ENCODE results near the gene RASAL1. TPM values are rescaled to one million over a fixed set of nuclear protein-coding genes. Genes with fewer than 3 reads are reported as not detected.

Gene RASAL1
- total RNA-seq, 1 experiment from 2014 or later, result not detected

GRCh38 chr12:113119980-113120669 is 15.4 kb downstream of the RASAL1 start:
- DNase-seq (ENCODE audit: low read depth), result no peak

- no peak for DNase-seq (ENCODE audit: low read depth)
Observed at GRCh38 chr12:113118142-113118541, 17.4 kb downstream of the RASAL1 start.

DNA sequence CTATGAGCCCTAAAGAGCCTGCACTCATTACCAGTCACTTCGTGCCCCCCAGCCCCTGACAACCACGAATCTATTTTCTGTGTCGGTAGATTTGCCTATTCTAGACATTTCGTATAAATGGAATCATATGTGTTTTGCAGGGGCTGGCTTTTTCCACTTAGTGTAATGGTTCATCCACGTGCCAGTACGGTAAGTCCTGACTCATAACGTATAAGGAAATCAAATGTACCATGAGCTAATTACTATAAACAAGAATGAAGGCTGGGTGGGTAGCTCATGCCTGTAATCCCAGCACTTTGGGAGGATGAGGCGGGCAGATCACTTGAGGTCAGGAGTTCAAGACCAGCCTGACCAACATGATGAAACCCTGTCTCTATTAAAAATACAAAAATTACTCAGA is 17.9 kb downstream of the RASAL1 start:
- DNase-seq (ENCODE audit: low read depth), result peak; percentile 39

DNA sequence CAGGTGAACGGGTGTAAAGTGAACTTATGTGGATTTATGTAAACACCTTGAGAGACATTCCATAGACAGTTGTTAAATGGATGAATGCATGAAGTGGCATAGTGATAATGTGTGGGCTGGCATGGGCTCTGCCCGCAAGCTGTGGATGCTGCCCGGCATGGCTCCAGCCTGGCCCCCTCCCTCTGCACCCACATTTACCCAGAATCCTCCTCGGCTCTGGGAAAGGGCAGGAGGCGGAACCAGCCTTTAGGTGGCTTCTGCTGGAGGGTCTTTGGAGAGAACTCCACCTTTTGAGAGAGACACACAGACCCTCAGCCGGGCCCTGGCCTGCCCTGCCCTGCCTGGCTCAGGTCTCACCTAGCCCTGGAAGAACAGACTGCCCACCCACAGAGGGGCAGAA is 18.7 kb downstream of the RASAL1 start:
- no peak for DNase-seq (ENCODE audit: low read depth)

- DNase-seq (ENCODE audit: low read depth), result no peak
Observed at GRCh38 chr12:113115455-113116126, 20.0 kb downstream of the RASAL1 start.

DNA sequence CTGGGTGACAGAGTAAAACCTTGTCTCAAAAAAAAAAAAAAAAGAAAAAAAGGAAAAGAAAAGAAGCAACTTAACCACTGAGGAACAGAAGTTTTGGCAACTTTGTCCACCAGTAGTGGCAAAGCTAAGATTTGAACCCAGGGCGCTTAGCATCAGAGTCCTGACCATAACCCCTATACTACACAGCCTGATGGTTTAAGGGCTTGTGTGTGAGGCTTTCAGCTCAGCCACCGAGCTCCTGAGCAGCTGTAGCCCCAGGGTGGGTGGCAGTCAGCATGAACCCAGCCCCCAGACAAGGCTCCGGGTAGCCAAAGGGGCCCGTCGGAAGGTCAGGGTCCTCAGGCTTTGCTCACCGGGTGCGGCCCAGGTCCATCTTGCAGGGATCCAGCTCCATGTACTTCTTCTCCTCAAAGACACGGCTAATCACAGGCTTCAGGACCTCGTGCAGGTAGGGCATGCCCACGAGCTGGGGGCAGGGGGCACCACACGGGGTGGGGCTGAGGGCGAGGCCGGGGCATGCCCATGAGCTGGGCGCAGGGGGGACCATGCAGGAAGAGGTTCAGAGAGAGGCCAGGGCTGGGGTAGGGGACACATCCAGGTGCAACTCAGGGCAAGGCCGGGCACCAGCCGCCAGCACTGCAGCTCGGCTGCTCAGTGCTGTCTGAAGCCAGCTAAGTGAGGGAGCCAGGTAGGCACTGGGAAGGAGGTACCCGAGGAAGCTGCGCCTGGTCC is 20.9 kb downstream of the RASAL1 start:
- peak; percentile 24 for DNase-seq (ENCODE audit: low read depth)

GRCh38 chr12:113113397-113113796 is 22.2 kb downstream of the RASAL1 start:
- no peak for DNase-seq (ENCODE audit: low read depth)

DNA sequence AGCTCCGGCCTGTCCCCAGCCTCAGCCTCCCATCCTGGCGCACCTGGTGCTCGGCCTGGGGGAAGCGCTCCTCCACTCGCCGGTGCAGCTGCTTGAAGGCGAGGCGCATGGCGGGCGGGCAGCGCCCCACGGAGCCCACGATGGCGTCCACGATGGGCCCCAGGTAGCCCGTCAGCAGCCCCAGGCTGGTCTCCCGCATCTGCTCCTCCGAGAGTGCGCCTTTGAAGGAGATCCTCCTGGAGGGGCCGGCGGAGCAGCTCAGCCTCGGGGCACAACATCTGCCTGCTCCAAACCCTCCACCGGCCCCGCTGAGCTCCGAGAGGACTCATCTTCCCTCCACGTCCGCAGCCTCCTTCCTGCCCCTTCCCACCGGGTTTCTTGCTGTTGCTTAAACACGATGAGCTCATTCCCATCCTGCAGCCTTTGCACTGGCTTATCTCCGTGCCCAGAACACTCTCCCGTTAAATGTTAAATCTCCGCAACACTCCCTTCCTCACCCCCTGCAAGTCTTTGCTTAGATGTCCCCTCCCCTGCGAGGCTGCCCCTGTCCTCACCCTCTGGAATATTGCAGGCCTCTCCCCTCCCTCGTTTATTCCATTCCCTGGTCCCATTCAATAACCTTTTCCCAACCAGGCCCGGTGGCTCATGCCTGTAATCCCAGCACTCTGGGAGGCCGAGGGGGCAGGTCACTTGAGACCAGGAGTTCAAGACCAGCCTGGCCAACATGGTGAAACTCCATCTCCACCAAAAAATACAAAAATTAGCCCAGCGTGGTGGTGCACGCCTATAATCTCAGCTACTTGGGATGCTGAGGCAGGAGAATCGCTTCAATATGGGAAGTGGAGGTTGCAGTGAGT is 23.3 kb downstream of the RASAL1 start:
- DNase-seq (ENCODE audit: low read depth), result no peak

- DNase-seq (ENCODE audit: low read depth), result no peak
Observed at GRCh38 chr12:113111247-113111646, 24.3 kb downstream of the RASAL1 start.

GRCh38 chr12:113109872-113110599 is 25.5 kb downstream of the RASAL1 start:
- no peak for DNase-seq (ENCODE audit: low read depth)

DNA sequence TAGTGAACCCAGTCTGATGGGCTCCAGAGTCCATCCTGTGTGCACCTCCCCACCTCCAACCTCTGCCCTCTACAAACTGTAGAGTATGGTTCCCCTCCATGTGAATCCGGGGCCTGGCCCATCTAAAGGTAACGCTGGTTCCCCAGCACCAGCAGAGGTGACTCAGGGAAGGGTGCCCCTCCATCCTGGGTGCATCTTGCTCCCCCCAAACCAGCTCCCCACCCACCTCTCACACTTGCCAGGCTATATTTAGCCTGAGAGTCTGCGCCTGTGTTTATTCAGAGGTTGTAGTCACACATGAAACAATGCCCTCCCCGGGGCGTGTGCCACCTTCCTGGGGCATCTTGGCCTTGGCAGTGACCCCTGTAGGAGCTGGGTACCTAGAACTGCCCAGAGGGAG is 26.2 kb downstream of the RASAL1 start:
- no peak for DNase-seq (ENCODE audit: low read depth)

GRCh38 chr12:113108308-113108707 is 27.3 kb downstream of the RASAL1 start:
- no peak for DNase-seq (ENCODE audit: low read depth)

GRCh38 chr12:113106361-113106760 is 29.2 kb downstream of the RASAL1 start:
- DNase-seq (ENCODE audit: low read depth), result no peak

DNA sequence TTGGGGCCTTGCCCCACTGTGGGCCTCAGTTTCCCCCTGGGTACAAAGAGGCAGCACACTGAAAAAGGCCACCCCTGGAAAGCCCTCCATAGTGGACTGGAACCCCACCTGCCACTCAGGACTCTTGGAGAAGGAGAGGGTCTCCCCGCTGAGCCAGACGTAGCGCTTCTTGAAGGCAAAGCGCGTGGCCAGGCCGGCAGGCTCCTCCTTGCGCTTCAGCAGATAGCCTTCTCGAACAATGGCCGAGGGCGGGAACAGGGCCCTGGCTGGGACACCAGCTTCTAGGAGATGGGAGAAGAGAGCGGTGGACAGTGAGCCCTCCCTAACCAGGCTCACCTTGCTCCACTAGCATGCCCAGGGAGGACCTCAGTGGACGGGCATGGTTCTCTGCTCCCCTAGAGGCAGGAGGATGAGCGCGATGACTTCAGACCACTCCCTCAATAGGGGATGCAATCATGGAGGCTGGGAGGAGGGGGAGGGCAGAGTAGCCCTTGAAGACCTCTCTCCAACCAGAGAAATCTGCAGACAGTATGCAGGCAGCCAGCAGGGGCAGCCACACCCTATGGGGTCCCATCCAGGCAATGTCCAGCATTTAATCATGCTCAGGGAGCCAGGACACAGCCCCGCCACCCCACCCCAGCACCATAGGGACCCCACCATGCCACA is 29.8 kb downstream of the RASAL1 start:
- no peak for DNase-seq (ENCODE audit: low read depth)

GRCh38 chr12:113104953-113105510 is 30.5 kb downstream of the RASAL1 start:
- DNase-seq (ENCODE audit: low read depth), result no peak

DNA sequence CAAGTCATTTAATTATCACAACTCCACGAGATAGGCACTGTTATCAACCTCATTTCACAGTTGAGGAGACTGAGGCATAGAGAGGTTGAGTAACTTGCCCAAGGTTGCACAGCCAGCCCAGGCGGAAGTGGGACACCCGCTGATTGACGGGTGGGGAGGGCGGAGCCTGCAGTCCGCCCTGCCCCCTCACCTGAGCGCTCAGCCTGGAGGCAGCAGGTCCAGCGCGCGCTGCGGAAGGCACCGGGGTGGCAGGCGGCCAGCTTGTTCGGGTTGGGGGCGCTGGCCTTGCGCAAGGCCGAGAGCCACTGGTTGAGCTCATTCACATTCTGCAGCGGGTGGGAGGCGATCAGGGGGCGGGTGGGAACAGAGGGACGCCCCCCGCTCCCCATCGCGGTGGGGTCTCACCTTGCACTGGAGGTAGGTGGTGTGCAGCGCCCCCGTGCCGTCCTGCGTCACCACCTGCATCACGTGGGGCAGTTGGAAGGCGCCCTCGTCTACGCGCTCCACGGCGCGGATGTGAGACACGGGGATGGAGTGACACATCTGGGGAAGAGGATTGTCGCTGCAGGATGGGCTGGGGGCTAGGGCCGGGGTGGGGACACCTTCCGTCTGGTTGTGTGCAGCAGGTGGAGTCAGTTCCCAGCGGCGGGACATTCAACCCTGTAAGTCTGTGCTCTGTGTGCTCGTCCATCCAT is 31.7 kb downstream of the RASAL1 start:
- no peak for DNase-seq (ENCODE audit: low read depth)

DNA sequence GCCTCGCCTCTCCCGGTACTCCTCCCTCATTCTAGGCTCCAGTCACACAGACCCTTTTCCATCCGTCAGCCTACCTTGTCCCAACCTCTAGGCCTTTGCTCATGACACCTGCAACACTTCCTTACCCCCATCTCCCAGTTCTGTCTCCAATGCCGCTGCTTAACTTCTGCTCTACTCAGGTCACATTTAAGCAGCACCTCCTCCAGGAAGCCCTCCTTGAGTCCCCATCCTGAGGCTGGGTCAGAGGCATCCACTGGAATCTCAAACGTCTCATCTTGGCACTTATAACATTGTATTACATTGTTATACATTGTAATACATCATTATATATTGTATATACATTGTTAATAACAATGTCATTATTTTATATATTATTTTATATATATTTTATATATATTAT is 32.8 kb downstream of the RASAL1 start:
- no peak for DNase-seq (ENCODE audit: low read depth)

- no peak for DNase-seq (ENCODE audit: low read depth)
Observed at GRCh38 chr12:113101751-113102150, 33.8 kb downstream of the RASAL1 start.

- no peak for DNase-seq (ENCODE audit: low read depth)
Observed at GRCh38 chr12:113099764-113100163, 35.8 kb downstream of the RASAL1 start.

All from HT1080 (cell line).